Measurements from ENCODE around the gene ITGB2.

GRCh38 chr21:44858791-44859190 is 61.9 kb downstream of the ITGB2 start:
- TF ChIP-seq, protein P1, sequence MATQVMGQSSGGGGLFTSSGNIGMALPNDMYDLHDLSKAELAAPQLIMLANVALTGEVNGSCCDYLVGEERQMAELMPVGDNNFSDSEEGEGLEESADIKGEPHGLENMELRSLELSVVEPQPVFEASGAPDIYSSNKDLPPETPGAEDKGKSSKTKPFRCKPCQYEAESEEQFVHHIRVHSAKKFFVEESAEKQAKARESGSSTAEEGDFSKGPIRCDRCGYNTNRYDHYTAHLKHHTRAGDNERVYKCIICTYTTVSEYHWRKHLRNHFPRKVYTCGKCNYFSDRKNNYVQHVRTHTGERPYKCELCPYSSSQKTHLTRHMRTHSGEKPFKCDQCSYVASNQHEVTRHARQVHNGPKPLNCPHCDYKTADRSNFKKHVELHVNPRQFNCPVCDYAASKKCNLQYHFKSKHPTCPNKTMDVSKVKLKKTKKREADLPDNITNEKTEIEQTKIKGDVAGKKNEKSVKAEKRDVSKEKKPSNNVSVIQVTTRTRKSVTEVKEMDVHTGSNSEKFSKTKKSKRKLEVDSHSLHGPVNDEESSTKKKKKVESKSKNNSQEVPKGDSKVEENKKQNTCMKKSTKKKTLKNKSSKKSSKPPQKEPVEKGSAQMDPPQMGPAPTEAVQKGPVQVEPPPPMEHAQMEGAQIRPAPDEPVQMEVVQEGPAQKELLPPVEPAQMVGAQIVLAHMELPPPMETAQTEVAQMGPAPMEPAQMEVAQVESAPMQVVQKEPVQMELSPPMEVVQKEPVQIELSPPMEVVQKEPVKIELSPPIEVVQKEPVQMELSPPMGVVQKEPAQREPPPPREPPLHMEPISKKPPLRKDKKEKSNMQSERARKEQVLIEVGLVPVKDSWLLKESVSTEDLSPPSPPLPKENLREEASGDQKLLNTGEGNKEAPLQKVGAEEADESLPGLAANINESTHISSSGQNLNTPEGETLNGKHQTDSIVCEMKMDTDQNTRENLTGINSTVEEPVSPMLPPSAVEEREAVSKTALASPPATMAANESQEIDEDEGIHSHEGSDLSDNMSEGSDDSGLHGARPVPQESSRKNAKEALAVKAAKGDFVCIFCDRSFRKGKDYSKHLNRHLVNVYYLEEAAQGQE (IDR thresholded peaks at IDR 0.05; ENCODE audit: insufficient read depth in 1 of 2, low read depth in 2 of 2, low read length in 2 of 2): no peak
- TF ChIP-seq POLR2AphosphoS5 (IDR thresholded peaks at IDR 0.05; ENCODE audit: low read depth, low read length): no peak
- TF ChIP-seq SIN3A (IDR thresholded peaks at IDR 0.05; ENCODE audit: borderline replicate concordance, insufficient read depth, low read length): no peak

All from PFSK-1 (cell line).